ENCODE measurements around the gene TAF4. TPM values are rescaled to one million over a fixed set of nuclear protein-coding genes. Genes with fewer than 3 reads are reported as not detected.

TAF4 gene
- total and polyA plus RNA-seq, 3 donors from 2014 or later: 30.7 to 111 (median 107) TPM

- H3K27ac ChIP-seq: no peak overlapping the region
- intact Hi-C loops (cut with DNase I; ENCODE audit: low total_unique reads): no loop called here
- no peaks in the 10 kb centered on the region for H3K9me3 ChIP-seq
- no peaks in the 10 kb centered on the region for H3K27me3 ChIP-seq
- 92 to 93% methylated on average over 10 to 23 of the region's 24 CpGs for WGBS, 2 donors
- no peak overlapping the region for H3K4me3 ChIP-seq
- DNase-seq: no peak
- no peaks in the 10 kb centered on the region for H3K36me3 ChIP-seq (ENCODE audit: low read depth, missing control alignments)
- no peaks in the 10 kb centered on the region for H3K4me1 ChIP-seq
- TF ChIP-seq POLR2A (IDR thresholded peaks at IDR 0.05) (no peak), CTCF (IDR thresholded peaks at IDR 0.05) (no peak)
These were observed 61.9 kb downstream of the TAF4 start for GRCh38 chr20:62003567-62004405.

GRCh38 chr20:62002882-62003480 lies 62.7 kb downstream of the TAF4 start:
- H3K36me3 ChIP-seq (ENCODE audit: low read depth, missing control alignments): no peaks in the 10 kb centered on the region
- 93% methylated on average over 18 of the region's 18 CpGs for WGBS, 2 donors
- no peak overlapping the region for H3K4me3 ChIP-seq
- H3K4me1 ChIP-seq: no peaks in the 10 kb centered on the region
- no peaks in the 10 kb centered on the region for H3K27me3 ChIP-seq
- no peak for TF ChIP-seq POLR2A (IDR thresholded peaks at IDR 0.05)
- TF ChIP-seq CTCF (IDR thresholded peaks at IDR 0.05): no peak
- intact Hi-C loops (cut with DNase I; ENCODE audit: low total_unique reads): no loop called here
- H3K9me3 ChIP-seq: no peaks in the 10 kb centered on the region
- DNase-seq: no peak
- no peak overlapping the region for H3K27ac ChIP-seq

- TF ChIP-seq POLR2A (IDR thresholded peaks at IDR 0.05) (no peak), CTCF (IDR thresholded peaks at IDR 0.05) (no peak)
- Histone ChIP-seq H3K27ac (no peak overlapping the region), H3K4me1 (no peaks in the 10 kb centered on the region), H3K36me3 (ENCODE audit: low read depth, missing control alignments) (no peaks in the 10 kb centered on the region), H3K9me3 (no peaks in the 10 kb centered on the region), H3K4me3 (no peak overlapping the region), H3K27me3 (no peaks in the 10 kb centered on the region)
- 85 to 90% methylated on average over 16 to 18 of the region's 18 CpGs for WGBS, 2 donors
- intact Hi-C loops (cut with DNase I; ENCODE audit: low total_unique reads): no loop called here
- no peak for DNase-seq
These were observed 64.4 kb downstream of the TAF4 start for GRCh38 chr20:62001178-62001715.

- Histone ChIP-seq H3K27me3 (no peaks in the 10 kb centered on the region), H3K9me3 (no peaks in the 10 kb centered on the region), H3K27ac (no peak overlapping the region), H3K4me1 (no peaks in the 10 kb centered on the region), H3K4me3 (no peak overlapping the region), H3K36me3 (ENCODE audit: low read depth, missing control alignments) (no peaks in the 10 kb centered on the region)
- intact Hi-C loops (cut with DNase I; ENCODE audit: low total_unique reads): no loop called here
- TF ChIP-seq POLR2A (IDR thresholded peaks at IDR 0.05) (no peak), CTCF (IDR thresholded peaks at IDR 0.05) (no peak)
- DNase-seq: no peak
- 87 to 88% methylated on average over 17 to 19 of the region's 19 CpGs for WGBS, 2 donors
These were observed 67.1 kb downstream of the TAF4 start for GRCh38 chr20:61998343-61999121.

All from testis (tissue), 3 donors.